ENCODE measurements around the gene NR1H3. TPM values are rescaled to one million over a fixed set of nuclear protein-coding genes. Genes with fewer than 3 reads are reported as not detected.

The NR1H3 gene
- total RNA-seq, 4 donors from 2014 or later, result 95.8 to 152 (median 123) TPM

DNA sequence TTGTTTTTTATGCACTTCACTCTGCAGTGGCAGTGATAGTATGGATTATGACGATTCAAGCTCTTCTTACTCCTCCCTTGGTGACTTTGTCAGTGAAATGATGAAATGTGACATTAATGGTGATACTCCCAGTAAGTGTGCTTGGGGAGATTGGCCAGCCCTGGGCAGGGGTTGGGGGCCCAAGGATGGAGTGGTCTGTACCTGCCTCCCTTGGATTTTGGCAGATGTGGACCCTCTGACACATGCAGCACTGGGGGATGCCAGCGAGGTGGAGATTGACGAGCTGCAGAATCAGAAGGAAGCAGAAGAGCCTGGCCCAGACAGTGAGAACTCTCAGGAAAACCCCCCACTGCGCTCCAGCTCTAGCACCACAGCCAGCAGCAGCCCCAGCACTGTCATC is 26.4 kb downstream of the NR1H3 start:
- Histone ChIP-seq H3K4me3 (no peak overlapping the region), H3K27ac (no peak overlapping the region), H3K36me3 (peaks cover 0 to 100% (median 0%) of the 10 kb centered on the region in 3 donors), H3K27me3 (no peaks in the 10 kb centered on the region), H3K4me1 (no peaks in the 10 kb centered on the region), H3K9me3 (no peaks in the 10 kb centered on the region)
- no peak for TF ChIP-seq POLR2A (IDR thresholded peaks at IDR 0.05)
- TF ChIP-seq, protein P1, sequence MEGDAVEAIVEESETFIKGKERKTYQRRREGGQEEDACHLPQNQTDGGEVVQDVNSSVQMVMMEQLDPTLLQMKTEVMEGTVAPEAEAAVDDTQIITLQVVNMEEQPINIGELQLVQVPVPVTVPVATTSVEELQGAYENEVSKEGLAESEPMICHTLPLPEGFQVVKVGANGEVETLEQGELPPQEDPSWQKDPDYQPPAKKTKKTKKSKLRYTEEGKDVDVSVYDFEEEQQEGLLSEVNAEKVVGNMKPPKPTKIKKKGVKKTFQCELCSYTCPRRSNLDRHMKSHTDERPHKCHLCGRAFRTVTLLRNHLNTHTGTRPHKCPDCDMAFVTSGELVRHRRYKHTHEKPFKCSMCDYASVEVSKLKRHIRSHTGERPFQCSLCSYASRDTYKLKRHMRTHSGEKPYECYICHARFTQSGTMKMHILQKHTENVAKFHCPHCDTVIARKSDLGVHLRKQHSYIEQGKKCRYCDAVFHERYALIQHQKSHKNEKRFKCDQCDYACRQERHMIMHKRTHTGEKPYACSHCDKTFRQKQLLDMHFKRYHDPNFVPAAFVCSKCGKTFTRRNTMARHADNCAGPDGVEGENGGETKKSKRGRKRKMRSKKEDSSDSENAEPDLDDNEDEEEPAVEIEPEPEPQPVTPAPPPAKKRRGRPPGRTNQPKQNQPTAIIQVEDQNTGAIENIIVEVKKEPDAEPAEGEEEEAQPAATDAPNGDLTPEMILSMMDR (IDR thresholded peaks at IDR 0.05), result no peak
- DNase-seq, result no peak

DNA sequence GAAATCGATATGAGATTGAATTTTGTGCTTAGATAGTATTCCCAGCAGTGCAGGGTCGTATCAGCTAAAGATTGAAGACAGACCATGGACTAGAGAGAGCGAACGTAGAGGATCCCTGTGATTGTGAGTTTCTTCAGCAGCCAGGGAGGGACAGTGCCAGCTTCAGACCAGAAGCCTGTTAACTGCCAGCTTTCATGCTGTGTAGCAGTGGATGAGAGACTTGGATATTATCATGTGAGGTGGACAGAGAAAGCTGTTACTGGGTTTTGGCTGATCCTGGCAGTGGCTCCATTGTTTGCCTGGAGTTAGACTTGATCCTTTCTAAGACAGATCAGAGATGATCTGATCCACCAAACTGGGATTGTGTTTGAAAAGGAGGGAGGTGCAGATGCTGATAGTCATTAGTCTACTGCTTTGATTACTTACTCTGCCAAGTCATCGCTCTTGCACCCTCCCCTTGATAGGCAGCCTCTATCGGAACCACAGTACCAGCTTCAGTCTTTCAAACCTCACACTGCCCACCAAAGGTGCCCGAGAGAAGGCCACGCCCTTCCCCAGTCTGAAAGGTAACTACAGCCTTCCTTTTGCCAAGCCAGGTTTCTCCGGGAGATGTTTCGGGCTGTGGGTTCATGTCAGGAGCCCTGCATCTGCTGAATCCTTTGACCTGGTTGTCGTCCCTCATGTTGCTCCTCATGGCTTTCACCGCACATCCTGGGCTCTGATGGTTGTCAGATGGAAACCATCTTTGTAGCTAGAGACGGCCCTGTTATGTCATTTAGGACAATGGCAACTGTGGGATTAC is 28.4 kb downstream of the NR1H3 start:
- Histone ChIP-seq H3K27me3 (no peaks in the 10 kb centered on the region), H3K4me1 (no peaks in the 10 kb centered on the region), H3K9me3 (no peaks in the 10 kb centered on the region), H3K27ac (no peak overlapping the region), H3K36me3 (peaks cover 0 to 100% (median 0%) of the 10 kb centered on the region in 3 donors), H3K4me3 (no peak overlapping the region)
- TF ChIP-seq POLR2A (IDR thresholded peaks at IDR 0.05), result no peak
- TF ChIP-seq, protein P1 (IDR thresholded peaks at IDR 0.05), result no peak
- no peak for DNase-seq

DNA sequence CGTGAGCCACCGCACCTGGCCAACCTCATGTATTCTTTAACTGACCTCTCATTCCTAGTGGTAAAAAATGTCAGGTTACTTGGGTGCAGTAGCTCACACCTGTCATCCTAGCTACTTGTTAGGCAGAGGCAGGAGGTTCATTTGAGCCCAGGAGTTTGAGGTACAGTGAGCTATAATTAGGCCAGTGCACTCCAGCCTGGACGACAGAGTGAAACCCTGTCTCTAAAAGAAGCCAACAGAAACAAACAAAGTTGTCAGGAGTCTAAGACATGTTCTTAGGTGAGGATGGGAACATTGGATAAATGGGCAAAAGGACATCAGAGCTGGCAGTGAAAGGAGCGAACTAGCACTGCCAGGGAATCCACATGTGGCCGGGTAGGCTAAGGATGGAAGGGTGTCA is 30.3 kb downstream of the NR1H3 start:
- no peak for DNase-seq
- Histone ChIP-seq H3K4me1 (no peaks in the 10 kb centered on the region), H3K4me3 (no peak overlapping the region), H3K27me3 (no peaks in the 10 kb centered on the region), H3K27ac (no peak overlapping the region), H3K36me3 (peaks cover 0 to 100% (median 0%) of the 10 kb centered on the region in 3 donors), H3K9me3 (no peaks in the 10 kb centered on the region)
- TF ChIP-seq, protein P1 (IDR thresholded peaks at IDR 0.05), result no peak
- no peak for TF ChIP-seq POLR2A (IDR thresholded peaks at IDR 0.05)

DNA sequence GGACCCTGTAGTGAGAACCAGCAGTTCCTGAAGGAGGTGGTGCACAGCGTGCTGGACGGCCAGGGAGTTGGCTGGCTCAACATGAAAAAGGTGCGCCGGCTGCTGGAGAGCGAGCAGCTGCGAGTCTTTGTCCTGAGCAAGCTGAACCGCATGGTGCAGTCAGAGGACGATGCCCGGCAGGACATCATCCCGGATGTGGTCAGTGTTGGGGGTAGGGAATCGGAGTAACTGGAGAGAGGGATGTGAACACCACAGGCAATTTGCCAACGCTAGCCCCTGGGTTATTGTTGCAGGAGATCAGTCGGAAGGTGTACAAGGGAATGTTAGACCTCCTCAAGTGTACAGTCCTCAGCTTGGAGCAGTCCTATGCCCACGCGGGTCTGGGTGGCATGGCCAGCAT is 32.1 kb downstream of the NR1H3 start:
- H3K4me1 ChIP-seq, result no peaks in the 10 kb centered on the region
- no peak for TF ChIP-seq POLR2A (IDR thresholded peaks at IDR 0.05)
- TF ChIP-seq, protein P1 (IDR thresholded peaks at IDR 0.05), result no peak
- H3K27me3 ChIP-seq, result no peaks in the 10 kb centered on the region
- no peak for DNase-seq
- no peak overlapping the region for H3K4me3 ChIP-seq
- peaks cover 0 to 100% (median 0%) of the 10 kb centered on the region in 3 donors for H3K36me3 ChIP-seq
- no peak overlapping the region for H3K27ac ChIP-seq
- H3K9me3 ChIP-seq, result no peaks in the 10 kb centered on the region

DNA sequence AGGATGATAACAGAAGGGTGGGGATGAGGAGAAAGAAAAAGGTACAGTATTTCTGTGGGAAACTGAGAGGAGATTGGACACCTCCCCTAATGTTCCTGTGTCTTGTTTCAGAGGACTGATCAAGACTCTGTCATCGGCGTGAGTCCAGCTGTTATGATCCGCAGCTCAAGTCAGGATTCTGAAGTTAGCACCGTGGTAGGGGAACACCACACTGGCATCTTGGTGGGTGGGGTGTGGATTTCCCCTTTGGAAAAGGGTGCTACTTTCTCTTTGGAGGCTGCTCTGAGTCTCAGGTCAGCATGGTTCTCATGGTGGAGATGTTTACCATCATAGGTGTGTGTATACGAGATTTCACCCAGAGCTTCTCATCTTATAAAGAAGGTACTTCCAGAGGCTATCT is 37.6 kb downstream of the NR1H3 start:
- Histone ChIP-seq H3K27me3 (no peaks in the 10 kb centered on the region), H3K27ac (no peak overlapping the region), H3K4me1 (no peaks in the 10 kb centered on the region), H3K4me3 (no peak overlapping the region), H3K36me3 (peaks cover 0 to 97% (median 3%) of the 10 kb centered on the region in 3 donors), H3K9me3 (no peaks in the 10 kb centered on the region)
- DNase-seq, result no peak
- TF ChIP-seq, protein P1 (IDR thresholded peaks at IDR 0.05), result no peak
- no peak for TF ChIP-seq POLR2A (IDR thresholded peaks at IDR 0.05)

Measured in Peyer's patch (tissue), 4 donors.